GM12878 (cell line): Measurements from ENCODE around the gene RDM1. TPM values are rescaled to one million over a fixed set of nuclear protein-coding genes. Genes with fewer than 3 reads are reported as not detected.

Experiments
- ATAC-seq: fragments of 200-7000 bp; cut with Tn5 transposase; 3 replicates; pipeline ENCODE4 v1.9.1; 2020; ENCODE audit warnings: mild to moderate bottlenecking, moderate library complexity
- BruUV-seq: library from RNA; stranded (reverse); fragments of 400-500 nt; replicated peaks from 2 replicates; lab custom pipeline; 2021; lab: Mats Ljungman, UMichigan
- CTCF ChIA-PET: fragments of 300-600 bp; sonication (Branson Sonifier 250); formaldehyde crosslinking; extraction: SDS; loops from one replicate; lab custom pipeline; 2021; ENCODE audit warnings: inconsistent platforms; lab: Yijun Ruan, JAX
- POLR2A ChIA-PET: fragments of 350-600 bp; formaldehyde crosslinking; extraction: SDS; loops from one replicate; lab custom pipeline; 2021; ENCODE audit warnings: inconsistent platforms; lab: Charles Lee
- RAD21 ChIA-PET: fragments of 300-600 bp; sonication (Branson Sonifier 250); formaldehyde crosslinking; loops from one replicate; lab custom pipeline; 2023; ENCODE audit warnings: antibody characterized with exemption; ENCODE audit not compliant: unreplicated experiment; lab: Charles Lee
- SMC1A ChIA-PET: fragments of 300-600 bp; sonication (Branson Sonifier 250); formaldehyde crosslinking; loops from one replicate; lab custom pipeline; 2023; ENCODE audit not compliant: unreplicated experiment, uncharacterized antibody; lab: Charles Lee
- DNase-seq: peaks from one replicate; pipeline ENCODE4 v3.0.0-alpha.2; 2011; ENCODE audit warnings: low read depth, low spot score
- FAIRE-seq: peaks from 3 replicates; lab custom pipeline; 2011; peaks lifted over from hg19 to GRCh38; lab: Jason Lieb, UNC
- H2AFZ ChIP-seq: 2 replicates; pipeline ENCODE4 v1.6.0; 2011; ENCODE audit warnings: low read depth, low read length, control low read depth; ENCODE audit not compliant: control insufficient read depth
- H3K27ac ChIP-seq: 2 replicates; pipeline ENCODE4 v1.5.1; 2011; ENCODE audit warnings: control low read depth; ENCODE audit not compliant: control insufficient read depth, insufficient read depth
- H3K27me3 ChIP-seq, 2 experiments: replicated peaks in 1 of 2; 2 replicates each; pipeline versions ENCODE4 v1.6.0 to v1.6.1; 2011; ENCODE audit warnings: low read length in 1 of 2; ENCODE audit not compliant: control insufficient read depth in 2 of 2, insufficient read depth in 2 of 2
- H3K36me3 ChIP-seq, 2 experiments: 2 replicates each; pipeline ENCODE4 v1.5.1; 2011; ENCODE audit warnings: low read length in 1 of 2; ENCODE audit not compliant: control insufficient read depth in 2 of 2, insufficient read depth in 2 of 2
- H3K4me1 ChIP-seq: 2 replicates; pipeline ENCODE4 v1.6.1; 2011; ENCODE audit warnings: mild to moderate bottlenecking, low read length, moderate library complexity, mixed read lengths; ENCODE audit not compliant: control insufficient read depth, insufficient read depth
- H3K4me2 ChIP-seq: 2 replicates; pipeline ENCODE4 v1.6.0; 2011; ENCODE audit warnings: control low read depth; ENCODE audit not compliant: control insufficient read depth, insufficient read depth
- H3K4me3 ChIP-seq: fragments of 200-600 bp; sonication (generic); 2 replicates; pipeline ENCODE4 v1.5.1; 2016
- H3K79me2 ChIP-seq: 2 replicates; pipeline ENCODE4 v1.6.0; 2011; ENCODE audit warnings: low read length; ENCODE audit not compliant: control insufficient read depth, insufficient read depth
- H3K9ac ChIP-seq: 2 replicates; pipeline ENCODE4 v1.8.0; 2011; ENCODE audit warnings: low read length, control low read depth, mixed read lengths; ENCODE audit not compliant: control insufficient read depth, insufficient read depth
- H3K9me3 ChIP-seq: replicated peaks from 3 replicates; pipeline ENCODE4 v1.5.1; 2011; ENCODE audit warnings: mild to moderate bottlenecking, low read length; ENCODE audit not compliant: control insufficient read depth, insufficient read depth
- H4K20me1 ChIP-seq: 2 replicates; pipeline ENCODE4 v1.6.0; 2011; ENCODE audit not compliant: control insufficient read depth, insufficient read depth
- ATF2 ChIP-seq: IDR thresholded peaks from 2 replicates; pipeline ENCODE4 v1.6.1; 2012; ENCODE audit warnings: low read length, inconsistent platforms
- ATF7 ChIP-seq: fragments of 450-650 bp; IDR thresholded peaks from 2 replicates; pipeline ENCODE4 v1.6.1; 2016; ENCODE audit warnings: low read depth, mild to moderate bottlenecking
- BCL3 ChIP-seq: IDR thresholded peaks from 2 replicates; pipeline ENCODE4 v1.6.1; 2011; ENCODE audit warnings: borderline replicate concordance, low read depth, mild to moderate bottlenecking, moderate library complexity, low read length; ENCODE audit not compliant: insufficient read depth, poor library complexity, severe bottlenecking
- BMI1 ChIP-seq: fragments of 450-650 bp; IDR thresholded peaks from 2 replicates; pipeline ENCODE4 v1.6.1; 2016; ENCODE audit warnings: mild to moderate bottlenecking, moderate library complexity, borderline replicate concordance
- IKZF1 ChIP-seq: fragments of 450-650 bp; conservative IDR thresholded peaks from 2 replicates; pipeline ENCODE4 v1.6.1; 2017; ENCODE audit warnings: antibody characterized with exemption, mild to moderate bottlenecking
- JUNB ChIP-seq: IDR thresholded peaks from 2 replicates; pipeline ENCODE4 v1.6.1; 2016; ENCODE audit warnings: antibody characterized with exemption, mild to moderate bottlenecking
- MTA3 ChIP-seq: IDR thresholded peaks from 2 replicates; pipeline ENCODE4 v1.6.1; 2012; ENCODE audit warnings: low read length, inconsistent platforms, borderline replicate concordance
- NFIC ChIP-seq: IDR thresholded peaks from 2 replicates; pipeline ENCODE4 v1.6.1; 2012; ENCODE audit warnings: low read depth, mild to moderate bottlenecking, inconsistent platforms, low read length, moderate library complexity
- RB1 ChIP-seq: fragments of 450-650 bp; formaldehyde crosslinking; IDR thresholded peaks from 2 replicates; pipeline ENCODE4 v1.6.1; 2017; ENCODE audit warnings: mild to moderate bottlenecking, borderline replicate concordance
- ZNF592 ChIP-seq: fragments of 450-650 bp; IDR thresholded peaks from 2 replicates; pipeline ENCODE4 v1.6.1; 2017; ENCODE audit warnings: mild to moderate bottlenecking, moderate library complexity
- ZZZ3 ChIP-seq: IDR thresholded peaks from 2 replicates; pipeline ENCODE4 v1.6.1; 2011; ENCODE audit warnings: low read depth; ENCODE audit not compliant: control insufficient read depth, insufficient read length
- WGBS: methylation state at CpG from one replicate; pipeline ENCODE4 v1.1.6; 2016; ENCODE audit warnings: low lambda C conversion rate; ENCODE audit not compliant: insufficient replicate concordance, insufficient coverage; ENCODE audit errors: missing lambda C conversion rate; 5-methylcytosine and 5-hydroxymethylcytosine counted together
- in situ Hi-C: fragments of 300-500 bp; cut with MboI; formaldehyde crosslinking; loops from 9 replicates; pipeline ENCODE4 v1.14.3; 2018; ENCODE audit warnings: mixed read lengths
- intact Hi-C: fragments of 100-400 bp; cut with micrococcal nuclease; formaldehyde crosslinking; loops from one replicate; pipeline ENCODE4 v1.14.2; 2022; ENCODE audit not compliant: unreplicated experiment
- polyA plus RNA-seq, 11 experiments: library from polyadenylated mRNA; depleted of rRNA in 4 of 11; unstranded in 6 of 11; stranded (reverse) in 5 of 11; fragments of >200 nt; fragmentation: Nextera tagmentation in 4 of 11; fragmentation: Illumina TruSeq in 1 of 11; extraction: Ambion mirVana in 4 of 11; extraction: Trizol in 1 of 11; gene quantifications; 1 replicate in 1 of 11; 2 replicates in 10 of 11; pipeline versions ENCODE4 v1.2.1 to v1.2.3, GENCODE V29; 2011 to 2016; ENCODE audit warnings: inconsistent platforms in 2 of 11, missing spikeins in 2 of 11, low read depth in 1 of 11
- total RNA-seq, 4 experiments: library from RNA; depleted of rRNA in 3 of 4; stranded (reverse); fragments of >200 nt in 3 of 4; fragmentation: Illumina TruSeq in 1 of 4; extraction: Trizol in 1 of 4; gene quantifications; 2 replicates each; pipeline versions ENCODE4 v1.2.1 to v1.2.3, GENCODE V29; 2013 to 2021
- TF ChIP-seq, protein P1 (sequence below): IDR thresholded peaks from 2 replicates; pipeline ENCODE4 v1.6.1; 2011; ENCODE audit warnings: low read depth, low read length, improper control_type of control experiment, borderline replicate concordance
- TF ChIP-seq, protein P2 (sequence below): fragments of 450-650 bp; IDR thresholded peaks from 2 replicates; pipeline ENCODE4 v1.6.1; 2017; ENCODE audit warnings: mild to moderate bottlenecking, low read depth, inconsistent platforms; ENCODE audit not compliant: poor library complexity, severe bottlenecking

RDM1 gene
- total and polyA plus RNA-seq, 10 of the 15 experiments (the other 5 are each of a cell fraction or from before 2014, with no cell fraction given) = 5.7 to 18.4 (median 10.7) TPM

DNA sequence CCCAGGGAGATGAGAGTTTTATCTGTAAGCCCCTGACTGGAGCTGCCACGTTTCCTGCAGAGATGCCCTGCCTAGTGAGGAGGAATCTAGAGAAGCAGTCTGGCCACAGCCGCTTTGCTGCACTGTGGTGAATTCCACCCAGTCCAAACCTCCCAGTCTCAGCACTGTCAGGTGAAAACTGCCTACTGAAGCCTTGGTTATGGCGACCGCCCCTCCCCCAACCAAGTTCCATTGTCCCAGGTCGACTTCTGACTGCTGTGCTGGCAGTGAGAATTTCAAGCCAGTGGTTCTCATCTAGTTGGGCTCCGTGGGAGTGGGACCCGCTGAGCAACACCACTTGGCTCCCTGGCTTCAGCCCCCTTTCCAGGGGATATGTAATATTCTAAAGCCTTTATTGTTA is 23.1 kb upstream of the RDM1 start:
- POLR2A ChIA-PET = no interaction called here

More for the DNA sequence above, 23.1 kb upstream of the RDM1 start:
- in situ Hi-C loops = no loop called here
- no peak for ATAC-seq
- no peaks in the 10 kb centered on the region for H3K36me3 ChIP-seq
- FAIRE-seq = no peak
- H3K4me1 ChIP-seq = no peaks in the 10 kb centered on the region
- H3K4me2 ChIP-seq = no peak overlapping the region
- TF ChIP-seq BCL3 (no peak), ATF2 (no peak), RB1 (no peak), MTA3 (no peak), NFIC (no peak), ATF7 (no peak), IKZF1 (no peak), JUNB (no peak), BMI1 (no peak), ZZZ3 (no peak), ZNF592 (no peak)
- TF ChIP-seq, protein P1, sequence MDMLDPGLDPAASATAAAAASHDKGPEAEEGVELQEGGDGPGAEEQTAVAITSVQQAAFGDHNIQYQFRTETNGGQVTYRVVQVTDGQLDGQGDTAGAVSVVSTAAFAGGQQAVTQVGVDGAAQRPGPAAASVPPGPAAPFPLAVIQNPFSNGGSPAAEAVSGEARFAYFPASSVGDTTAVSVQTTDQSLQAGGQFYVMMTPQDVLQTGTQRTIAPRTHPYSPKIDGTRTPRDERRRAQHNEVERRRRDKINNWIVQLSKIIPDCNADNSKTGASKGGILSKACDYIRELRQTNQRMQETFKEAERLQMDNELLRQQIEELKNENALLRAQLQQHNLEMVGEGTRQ = no peak
- TF ChIP-seq, protein P2, sequence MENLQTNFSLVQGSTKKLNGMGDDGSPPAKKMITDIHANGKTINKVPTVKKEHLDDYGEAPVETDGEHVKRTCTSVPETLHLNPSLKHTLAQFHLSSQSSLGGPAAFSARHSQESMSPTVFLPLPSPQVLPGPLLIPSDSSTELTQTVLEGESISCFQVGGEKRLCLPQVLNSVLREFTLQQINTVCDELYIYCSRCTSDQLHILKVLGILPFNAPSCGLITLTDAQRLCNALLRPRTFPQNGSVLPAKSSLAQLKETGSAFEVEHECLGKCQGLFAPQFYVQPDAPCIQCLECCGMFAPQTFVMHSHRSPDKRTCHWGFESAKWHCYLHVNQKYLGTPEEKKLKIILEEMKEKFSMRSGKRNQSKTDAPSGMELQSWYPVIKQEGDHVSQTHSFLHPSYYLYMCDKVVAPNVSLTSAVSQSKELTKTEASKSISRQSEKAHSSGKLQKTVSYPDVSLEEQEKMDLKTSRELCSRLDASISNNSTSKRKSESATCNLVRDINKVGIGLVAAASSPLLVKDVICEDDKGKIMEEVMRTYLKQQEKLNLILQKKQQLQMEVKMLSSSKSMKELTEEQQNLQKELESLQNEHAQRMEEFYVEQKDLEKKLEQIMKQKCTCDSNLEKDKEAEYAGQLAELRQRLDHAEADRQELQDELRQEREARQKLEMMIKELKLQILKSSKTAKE = no peak
- TF ChIP-seq, all 136 proteins: peak for 0
- ChIA-PET CTCF (no interaction called here), RAD21 (no interaction called here), SMC1A (interaction anchor here (1.0 kb wide), 1 partner anchor 10 kb away, joined by 3 read pairs; the partner anchor contains the start of gene LYZL6)
- H3K79me2 ChIP-seq = no peaks in the 10 kb centered on the region
- intact Hi-C loops = no loop called here
- 31% methylated on average over 7 of the region's 7 CpGs for WGBS
- no peak overlapping the region for H3K27ac ChIP-seq
- no peaks in the 10 kb centered on the region for H4K20me1 ChIP-seq
- no peak overlapping the region for H3K4me3 ChIP-seq
- no peak overlapping the region for H2AFZ ChIP-seq
- H3K27me3 ChIP-seq = no peaks in the 10 kb centered on the region; a peak in 1 of 4 replicates
- H3K9me3 ChIP-seq = no peaks in the 10 kb centered on the region
- H3K9ac ChIP-seq = no peak overlapping the region
- no peak for DNase-seq
- BruUV-seq = no TSS peak
